AG10803 (cell line): Measurements from ENCODE around the gene TTC7B.

ENCODE experiments used
- DNase-seq: peaks from one replicate; pipeline ENCODE4 v3.0.0; 2010; ENCODE audit warnings: low read depth
- H3K4me3 ChIP-seq: 2 replicates; pipeline ENCODE4 v1.5.1; 2011; ENCODE audit warnings: mild to moderate bottlenecking, low read length, control low read depth
- CTCF ChIP-seq: conservative IDR thresholded peaks from 2 replicates; pipeline ENCODE4 v1.5.1; 2011; ENCODE audit warnings: mild to moderate bottlenecking, low read length, control low read depth, inconsistent platforms

The TTC7B gene

GRCh38 chr14:90510159-90510558, 306.1 kb downstream of the TTC7B start:
- no peak for TF ChIP-seq CTCF
- no peak overlapping the region for H3K4me3 ChIP-seq
- no peak for DNase-seq

DNA sequence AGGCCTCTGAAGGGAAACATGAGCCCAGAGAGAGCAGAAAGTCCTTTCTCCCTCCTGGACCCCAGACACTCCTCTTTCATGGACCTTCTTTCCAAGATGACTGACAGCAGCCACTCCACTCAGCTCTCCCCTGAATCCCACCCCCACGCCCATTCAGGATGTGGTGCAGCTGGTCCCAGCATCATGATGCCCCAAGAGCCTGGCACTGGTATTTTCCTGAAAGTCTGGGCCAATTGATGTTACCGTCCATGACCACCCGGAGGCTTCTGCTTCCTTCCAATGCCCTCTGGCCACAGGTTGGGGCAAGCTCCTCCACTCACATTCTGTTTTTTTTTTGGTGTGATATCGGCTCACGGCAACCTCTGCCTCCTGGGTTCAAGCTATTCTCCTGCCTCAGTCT, 306.8 kb downstream of the TTC7B start:
- no peak for TF ChIP-seq CTCF
- DNase-seq, result no peak
- no peak overlapping the region for H3K4me3 ChIP-seq

DNA sequence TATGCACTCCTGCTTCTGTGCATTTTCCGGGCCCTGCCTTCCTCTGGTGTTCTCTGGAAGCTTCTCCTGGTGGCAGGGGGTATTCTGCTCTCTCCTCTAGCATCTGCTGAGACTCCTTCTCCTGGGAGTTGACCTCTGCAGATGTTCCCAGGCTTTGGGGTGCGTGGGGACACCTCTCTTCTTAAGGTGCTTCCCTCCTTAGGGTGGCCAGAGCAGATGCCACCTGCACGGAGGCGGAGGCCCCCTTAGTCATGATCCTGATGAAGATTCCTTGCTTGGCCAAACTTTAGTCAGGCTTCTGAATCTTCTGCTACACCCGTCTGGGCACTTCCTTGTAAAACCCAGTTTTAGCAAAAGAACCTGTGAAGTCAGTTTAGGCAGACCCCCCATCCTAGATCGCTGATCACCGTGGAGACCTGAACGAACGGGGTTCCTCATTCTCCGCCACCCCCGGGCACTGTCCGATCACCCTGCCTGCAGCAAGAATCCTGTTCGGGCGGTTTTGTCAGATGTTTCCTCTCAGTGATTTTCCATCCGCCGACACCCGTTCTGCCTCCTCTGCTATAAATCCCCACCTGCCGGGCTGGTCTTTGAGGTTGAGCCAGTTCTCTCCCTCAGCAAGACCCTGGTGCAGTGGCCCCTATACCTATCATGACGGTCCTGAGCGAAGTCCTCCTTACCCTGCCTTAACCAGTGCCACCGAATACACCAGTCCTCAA, 307.5 kb downstream of the TTC7B start:
- H3K4me3 ChIP-seq, result no peak overlapping the region
- no peak for TF ChIP-seq CTCF
- DNase-seq, result no peak

DNA sequence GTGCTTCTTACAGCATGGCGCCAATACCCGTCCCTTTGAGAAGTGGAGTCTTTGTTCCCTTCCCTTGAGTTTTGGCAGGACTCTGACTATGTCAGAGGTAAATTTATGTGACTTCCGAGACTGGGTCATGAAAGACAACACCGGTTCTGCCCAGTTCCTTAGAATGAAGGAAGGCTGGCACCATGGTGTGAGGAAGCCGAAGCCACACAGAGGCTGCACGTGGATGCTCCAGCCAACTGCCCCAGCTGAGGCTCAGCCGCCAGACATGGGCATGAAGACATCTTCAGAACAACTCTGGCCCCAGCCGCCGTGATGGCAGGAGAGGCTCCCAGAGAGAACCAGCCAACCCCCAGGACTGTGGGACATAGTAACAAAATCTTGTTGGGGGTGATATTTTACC, 308.2 kb downstream of the TTC7B start:
- no peak for DNase-seq
- no peak for TF ChIP-seq CTCF

GRCh38 chr14:90507428-90507827, 308.8 kb downstream of the TTC7B start:
- TF ChIP-seq CTCF, result no peak
- no peak overlapping the region for H3K4me3 ChIP-seq
- DNase-seq, result no peak

More for the DNA sequence above, 308.2 kb downstream of the TTC7B start:
- H3K4me3 ChIP-seq, result no peak overlapping the region

GRCh38 chr14:90506748-90507147, 309.5 kb downstream of the TTC7B start:
- no peak for DNase-seq
- no peak for TF ChIP-seq CTCF
- H3K4me3 ChIP-seq, result no peak overlapping the region

DNA sequence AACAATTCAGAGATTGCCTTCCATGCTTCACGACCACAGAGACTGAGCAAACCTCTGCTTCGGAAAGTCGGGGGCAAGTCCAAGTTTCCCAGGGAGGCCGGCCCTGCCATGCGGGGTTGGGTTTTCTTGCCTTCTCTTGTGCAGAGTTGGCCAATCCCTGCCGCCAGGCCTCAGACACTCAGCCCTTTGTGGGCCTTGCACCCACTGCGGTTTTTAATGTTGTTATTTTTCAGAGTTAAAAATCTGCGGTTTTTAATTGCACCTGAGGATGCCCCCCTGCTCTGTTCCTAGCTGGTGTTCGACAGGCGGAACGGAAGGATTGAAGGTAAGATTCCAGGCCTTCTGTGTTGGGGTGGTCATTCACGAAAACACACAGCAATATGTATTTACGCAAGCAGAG, 310.7 kb downstream of the TTC7B start:
- no peak overlapping the region for H3K4me3 ChIP-seq
- no peak for DNase-seq
- TF ChIP-seq CTCF, result no peak
